CD14-positive monocyte (primary cell): ENCODE measurements around the gene CHURC1. TPM values are rescaled to one million over a fixed set of nuclear protein-coding genes. Genes with fewer than 3 reads are reported as not detected.

Experiments used
- DNase-seq, 3 donors: peaks; one replicate each; pipeline ENCODE4 v3.0.0-alpha.2; 2011 to 2022
- H2AFZ ChIP-seq: 2 replicates; pipeline ENCODE4 v1.6.0; 2012; ENCODE audit warnings: mild to moderate bottlenecking, low read depth, low read length, inconsistent platforms; ENCODE audit not compliant: insufficient read depth, poor library complexity, severe bottlenecking
- H3K27ac ChIP-seq, 2 donors: 1 replicate in 1 of 2; 2 replicates in 1 of 2; pipeline ENCODE4 v1.5.1; 2012 to 2013; ENCODE audit warnings: low read length in 2 of 2, control low read depth in 1 of 2, inconsistent platforms in 1 of 2, low read depth in 1 of 2, mild to moderate bottlenecking in 1 of 2
- H3K27me3 ChIP-seq, 2 donors: one replicate each; pipeline versions ENCODE4 v1.6.0 to v1.6.1; 2011 to 2013; ENCODE audit warnings: low read length in 2 of 2; ENCODE audit not compliant: control insufficient read depth in 2 of 2, insufficient read depth in 2 of 2
- H3K36me3 ChIP-seq, 2 donors: replicated peaks in 1 of 2; 1 replicate in 1 of 2; 2 replicates in 1 of 2; pipeline versions ENCODE4 v1.5.1 to v1.6.1; 2012 to 2013; ENCODE audit warnings: low read length in 2 of 2, control low read depth in 1 of 2, inconsistent platforms in 1 of 2, mild to moderate bottlenecking in 1 of 2; ENCODE audit not compliant: insufficient read depth in 2 of 2, control insufficient read depth in 1 of 2
- H3K4me1 ChIP-seq, 2 donors: 1 replicate in 1 of 2; 2 replicates in 1 of 2; pipeline versions ENCODE4 v1.5.1 to v1.6.1; 2012 to 2013; ENCODE audit warnings: low read length in 2 of 2, control low read depth in 1 of 2, inconsistent platforms in 1 of 2, mild to moderate bottlenecking in 1 of 2, moderate library complexity in 1 of 2; ENCODE audit not compliant: insufficient read depth in 2 of 2, control insufficient read depth in 1 of 2
- H3K4me2 ChIP-seq: replicated peaks from 2 replicates; pipeline ENCODE3; 2012; ENCODE audit warnings: low read length, moderate library complexity, mild to moderate bottlenecking; ENCODE audit not compliant: poor library complexity, severe bottlenecking; ENCODE audit errors: extremely low read depth
- H3K4me3 ChIP-seq, 3 experiments: fragments of 200-600 bp in 1 of 3; sonication (generic) in 1 of 3; replicated peaks in 1 of 3; 1 replicate in 2 of 3; 2 replicates in 1 of 3; pipeline ENCODE4 v1.5.1; 2011 to 2013; ENCODE audit warnings: low read length in 3 of 3, mild to moderate bottlenecking in 3 of 3, control low read depth in 2 of 3, low read depth in 2 of 3, inconsistent platforms in 1 of 3, moderate library complexity in 1 of 3
- H3K79me2 ChIP-seq: 2 replicates; pipeline ENCODE4 v1.6.0; 2012; ENCODE audit warnings: mild to moderate bottlenecking, control low read depth, inconsistent platforms, low read length, moderate library complexity; ENCODE audit not compliant: insufficient read depth
- H3K9ac ChIP-seq: 2 replicates; pipeline ENCODE4 v1.6.0; 2017; ENCODE audit warnings: low read length, mild to moderate bottlenecking; ENCODE audit not compliant: insufficient read depth, poor library complexity, severe bottlenecking
- H3K9me3 ChIP-seq, 2 donors: replicated peaks in 1 of 2; 1 replicate in 1 of 2; 2 replicates in 1 of 2; pipeline versions ENCODE4 v1.5.1 to v1.6.1; 2012 to 2013; ENCODE audit warnings: low read length in 2 of 2, control low read depth in 1 of 2; ENCODE audit not compliant: control insufficient read depth in 1 of 2, insufficient read depth in 1 of 2
- H4K20me1 ChIP-seq: 2 replicates; pipeline ENCODE4 v1.6.0; 2012; ENCODE audit warnings: mild to moderate bottlenecking, low read length, control low read depth, moderate library complexity; ENCODE audit not compliant: insufficient read depth
- H3K27ac Mint-ChIP-seq, 7 donors: one replicate each; pipeline ENCODE4 v1.8.0; 2020; ENCODE audit warnings: mild to moderate bottlenecking in 7 of 7, mixed read lengths in 7 of 7, moderate library complexity in 6 of 7, inconsistent platforms in 2 of 7
- H3K27me3 Mint-ChIP-seq, 3 donors: one replicate each; pipeline ENCODE4 v1.8.0; 2021 to 2022; ENCODE audit warnings: low read depth in 3 of 3, mild to moderate bottlenecking in 3 of 3, mixed read lengths in 3 of 3, moderate library complexity in 3 of 3, inconsistent platforms in 1 of 3
- H3K36me3 Mint-ChIP-seq, 2 donors: one replicate each; pipeline ENCODE4 v1.8.0; 2020; ENCODE audit warnings: mixed read lengths in 2 of 2, inconsistent platforms in 1 of 2, mild to moderate bottlenecking in 1 of 2
- H3K4me1 Mint-ChIP-seq: one replicate; pipeline ENCODE4 v1.8.0; 2020; ENCODE audit warnings: mild to moderate bottlenecking, mixed read lengths
- H3K4me3 Mint-ChIP-seq, 2 donors: one replicate each; pipeline ENCODE4 v1.8.0; 2020; ENCODE audit warnings: mild to moderate bottlenecking in 2 of 2, mixed read lengths in 2 of 2, moderate library complexity in 1 of 2
- H3K9me3 Mint-ChIP-seq, 7 donors: one replicate each; pipeline ENCODE4 v1.8.0; 2020 to 2022; ENCODE audit warnings: mixed read lengths in 7 of 7, mild to moderate bottlenecking in 6 of 7, moderate library complexity in 6 of 7, inconsistent platforms in 2 of 7
- WGBS: methylation state at CpG from one replicate; pipeline ENCODE4 v1.1.5; 2013; ENCODE audit warnings: missing lambda C conversion rate; ENCODE audit not compliant: insufficient coverage; 5-methylcytosine and 5-hydroxymethylcytosine counted together
- intact Hi-C, 2 donors: fragments of 100-400 bp; cut with micrococcal nuclease; formaldehyde crosslinking; loops; one replicate each; pipeline versions ENCODE4 v1.15.0 to v1.15.1; 2023
- polyA plus RNA-seq, 3 donors: library from polyadenylated mRNA; depleted of rRNA in 1 of 3; unstranded in 2 of 3; stranded (reverse) in 1 of 3; fragments of 300-500 nt in 2 of 3; fragments of >200 nt in 1 of 3; fragmentation: Illumina TruSeq in 2 of 3; gene quantifications; 1 replicate in 2 of 3; 2 replicates in 1 of 3; pipeline ENCODE4 v1.2.3, GENCODE V29; 2012 to 2021
- TF ChIP-seq, protein P1 (sequence below): fragments of 200-600 bp; IDR thresholded peaks from one replicate; pipeline ENCODE4 v1.8.0; 2022; ENCODE audit warnings: antibody characterized with exemption, mild to moderate bottlenecking

CHURC1 gene
- polyA plus RNA-seq, 3 donors = 31.1 to 98.3 (median 81.2) TPM

DNA sequence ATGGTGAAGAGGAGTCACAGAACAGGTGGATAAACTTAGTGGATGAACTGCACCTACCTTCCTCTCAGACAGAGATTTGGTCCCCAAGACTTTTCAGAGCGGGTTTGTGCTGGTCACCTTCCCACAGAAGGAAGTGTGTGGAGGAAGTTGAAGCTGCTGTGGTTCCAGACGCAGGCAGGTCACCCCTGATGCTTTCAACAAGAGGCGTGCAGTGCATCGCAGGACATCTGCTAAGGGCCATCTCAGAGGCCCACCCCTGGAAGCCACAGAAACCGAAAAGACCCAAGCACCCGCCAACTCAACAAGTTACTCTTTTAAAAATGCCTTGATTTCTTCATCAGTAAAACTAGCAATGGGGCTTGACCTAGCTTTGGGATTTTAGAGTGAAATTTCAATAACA lies 29.3 kb downstream of the CHURC1 start:
- Mint-ChIP-seq H3K36me3 (peaks cover 60 to 62% of the 10 kb centered on the region in 2 donors), H3K27me3 (peaks cover 0 to 3% (median 2%) of the 10 kb centered on the region in 3 donors)

DNA sequence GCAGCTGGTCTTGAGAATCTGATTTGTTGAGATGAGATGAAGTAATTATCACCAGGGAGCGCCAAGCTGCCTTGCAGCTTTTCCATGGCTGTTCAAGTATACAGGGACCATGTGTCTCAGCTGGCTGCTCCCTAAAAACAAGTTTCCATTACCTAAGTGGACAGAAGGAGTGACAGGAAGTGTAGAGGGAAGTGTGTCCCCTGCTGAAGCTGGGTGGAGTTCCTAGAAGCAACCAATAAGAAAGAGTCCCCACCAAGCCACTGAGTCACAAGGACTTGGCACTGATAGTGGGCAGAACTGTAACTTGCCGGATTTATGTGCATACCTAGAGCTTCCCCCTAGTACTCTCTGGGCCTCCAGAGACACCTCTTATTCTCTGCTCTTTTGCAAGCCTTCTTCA lies 29.8 kb downstream of the CHURC1 start:
- Mint-ChIP-seq H3K9me3 (no peaks in the 10 kb centered on the region), H3K36me3 (peaks cover 57 to 60% of the 10 kb centered on the region in 2 donors)
- no peak overlapping the region for H3K4me2 ChIP-seq

More for the DNA sequence above, 29.3 kb downstream of the CHURC1 start:
- Histone ChIP-seq H3K4me1 (peaks cover 11 to 12% of the 10 kb centered on the region in 2 donors), H3K4me2 (no peak overlapping the region), H4K20me1 (peaks cover 37% of the 10 kb centered on the region), H2AFZ (no peak overlapping the region), H3K27me3 (no peaks in the 10 kb centered on the region), H3K79me2 (no peaks in the 10 kb centered on the region), H3K36me3 (peaks cover 18 to 76% of the 10 kb centered on the region in 2 donors), H3K4me3 (no peak overlapping the region), H3K9me3 (no peaks in the 10 kb centered on the region), H3K27ac (peak overlapping the region in 1 of 2 donors; percentile 34), H3K9ac (no peak overlapping the region)
- TF ChIP-seq, protein P1, sequence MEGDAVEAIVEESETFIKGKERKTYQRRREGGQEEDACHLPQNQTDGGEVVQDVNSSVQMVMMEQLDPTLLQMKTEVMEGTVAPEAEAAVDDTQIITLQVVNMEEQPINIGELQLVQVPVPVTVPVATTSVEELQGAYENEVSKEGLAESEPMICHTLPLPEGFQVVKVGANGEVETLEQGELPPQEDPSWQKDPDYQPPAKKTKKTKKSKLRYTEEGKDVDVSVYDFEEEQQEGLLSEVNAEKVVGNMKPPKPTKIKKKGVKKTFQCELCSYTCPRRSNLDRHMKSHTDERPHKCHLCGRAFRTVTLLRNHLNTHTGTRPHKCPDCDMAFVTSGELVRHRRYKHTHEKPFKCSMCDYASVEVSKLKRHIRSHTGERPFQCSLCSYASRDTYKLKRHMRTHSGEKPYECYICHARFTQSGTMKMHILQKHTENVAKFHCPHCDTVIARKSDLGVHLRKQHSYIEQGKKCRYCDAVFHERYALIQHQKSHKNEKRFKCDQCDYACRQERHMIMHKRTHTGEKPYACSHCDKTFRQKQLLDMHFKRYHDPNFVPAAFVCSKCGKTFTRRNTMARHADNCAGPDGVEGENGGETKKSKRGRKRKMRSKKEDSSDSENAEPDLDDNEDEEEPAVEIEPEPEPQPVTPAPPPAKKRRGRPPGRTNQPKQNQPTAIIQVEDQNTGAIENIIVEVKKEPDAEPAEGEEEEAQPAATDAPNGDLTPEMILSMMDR = no peak
- Mint-ChIP-seq H3K9me3 (no peaks in the 10 kb centered on the region), H3K4me1 (peaks cover 21% of the 10 kb centered on the region), H3K27ac (peak overlapping the region in 3 of 7 donors; percentile 11 to 70 (median 26)), H3K4me3 (no peak overlapping the region)
- 5% methylated on average over 3 of the region's 6 CpGs for WGBS
- no peak for DNase-seq
- intact Hi-C loops = no loop called here

More for the DNA sequence above, 29.8 kb downstream of the CHURC1 start:
- Mint-ChIP-seq H3K4me3 (no peak overlapping the region), H3K4me1 (peaks cover 21% of the 10 kb centered on the region), H3K27ac (peak overlapping the region in 4 of 7 donors; percentile 2 to 70 (median 36)), H3K27me3 (peaks cover 0 to 3% (median 2%) of the 10 kb centered on the region in 3 donors)
- intact Hi-C loops = no loop called here
- TF ChIP-seq, protein P1 = no peak
- H3K27ac ChIP-seq = no peak overlapping the region
- H3K36me3 ChIP-seq = peaks cover 18 to 75% of the 10 kb centered on the region in 2 donors
- peaks cover 33% of the 10 kb centered on the region for H4K20me1 ChIP-seq
- no peak overlapping the region for H3K9ac ChIP-seq
- H3K4me3 ChIP-seq = no peak overlapping the region
- H2AFZ ChIP-seq = no peak overlapping the region
- DNase-seq = no peak
- H3K27me3 ChIP-seq = no peaks in the 10 kb centered on the region
- WGBS = 100% methylated on average over 1 of the region's 2 CpGs
- no peaks in the 10 kb centered on the region for H3K9me3 ChIP-seq
- no peaks in the 10 kb centered on the region for H3K79me2 ChIP-seq
- peaks cover 11 to 12% of the 10 kb centered on the region in 2 donors for H3K4me1 ChIP-seq
